ENCODE data around the gene ZNF579. TPM values are rescaled to one million over a fixed set of nuclear protein-coding genes. Genes with fewer than 3 reads are reported as not detected.

ZNF579 gene
- total and polyA plus RNA-seq, 2 of the 13 experiments (the other 11 are each of a cell fraction or from before 2014, with no cell fraction given), result 2.1 to 2.9 TPM

DNA sequence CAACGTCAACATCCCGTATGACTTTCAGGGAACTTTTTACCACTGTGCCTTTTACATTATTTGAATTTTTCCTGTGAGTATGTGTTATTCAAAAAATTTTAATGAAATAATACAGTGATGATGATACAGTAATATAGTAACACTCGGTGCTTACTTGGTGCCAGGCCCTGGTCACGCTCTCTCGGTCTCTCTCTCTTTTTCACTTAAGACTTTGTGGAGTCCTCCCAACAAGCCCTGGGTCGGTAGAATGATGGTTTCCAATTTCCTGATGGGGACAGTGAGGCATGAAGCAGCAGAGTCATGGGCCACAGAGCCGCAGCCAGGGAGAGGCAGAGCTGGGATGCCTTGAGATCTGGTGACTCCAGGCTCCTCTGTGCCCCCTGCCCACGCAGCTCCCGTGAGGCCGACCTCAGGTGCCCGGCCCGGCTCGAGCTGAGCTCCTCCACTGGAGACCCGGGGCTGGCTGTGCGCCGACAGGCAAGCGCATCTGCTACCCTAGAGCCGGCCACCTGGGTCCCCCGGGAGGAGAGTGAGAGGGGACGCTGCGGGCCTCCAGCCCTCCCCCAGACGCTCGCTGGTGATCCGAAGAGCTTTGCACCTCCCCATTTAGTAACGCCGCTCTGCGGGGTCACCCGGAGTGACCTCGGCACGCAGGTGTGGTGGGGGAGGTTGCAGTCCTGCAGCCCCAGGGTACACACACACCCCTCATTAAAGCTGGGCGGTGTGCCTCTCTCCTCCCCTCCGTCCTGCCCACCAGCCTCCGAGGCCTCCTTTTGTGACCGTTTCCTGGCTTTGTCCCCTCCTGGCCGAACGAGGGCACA lies 30.9 kb downstream of the ZNF579 start (continued):
- no peak for TF ChIP-seq HOXA7 (CRISPR knock-in tag; IDR thresholded peaks at IDR 0.05)
- no peak for TF ChIP-seq ZNF17 (CRISPR knock-in tag; IDR thresholded peaks at IDR 0.05)
- no peak for TF ChIP-seq MXD1 (CRISPR knock-in tag; IDR thresholded peaks at IDR 0.05)
- TF ChIP-seq, protein P1, sequence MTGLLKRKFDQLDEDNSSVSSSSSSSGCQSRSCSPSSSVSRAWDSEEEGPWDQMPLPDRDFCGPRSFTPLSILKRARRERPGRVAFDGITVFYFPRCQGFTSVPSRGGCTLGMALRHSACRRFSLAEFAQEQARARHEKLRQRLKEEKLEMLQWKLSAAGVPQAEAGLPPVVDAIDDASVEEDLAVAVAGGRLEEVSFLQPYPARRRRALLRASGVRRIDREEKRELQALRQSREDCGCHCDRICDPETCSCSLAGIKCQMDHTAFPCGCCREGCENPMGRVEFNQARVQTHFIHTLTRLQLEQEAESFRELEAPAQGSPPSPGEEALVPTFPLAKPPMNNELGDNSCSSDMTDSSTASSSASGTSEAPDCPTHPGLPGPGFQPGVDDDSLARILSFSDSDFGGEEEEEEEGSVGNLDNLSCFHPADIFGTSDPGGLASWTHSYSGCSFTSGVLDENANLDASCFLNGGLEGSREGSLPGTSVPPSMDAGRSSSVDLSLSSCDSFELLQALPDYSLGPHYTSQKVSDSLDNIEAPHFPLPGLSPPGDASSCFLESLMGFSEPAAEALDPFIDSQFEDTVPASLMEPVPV (CRISPR knock-in tag; IDR thresholded peaks at IDR 0.05), result no peak
- TF ChIP-seq, protein P2, sequence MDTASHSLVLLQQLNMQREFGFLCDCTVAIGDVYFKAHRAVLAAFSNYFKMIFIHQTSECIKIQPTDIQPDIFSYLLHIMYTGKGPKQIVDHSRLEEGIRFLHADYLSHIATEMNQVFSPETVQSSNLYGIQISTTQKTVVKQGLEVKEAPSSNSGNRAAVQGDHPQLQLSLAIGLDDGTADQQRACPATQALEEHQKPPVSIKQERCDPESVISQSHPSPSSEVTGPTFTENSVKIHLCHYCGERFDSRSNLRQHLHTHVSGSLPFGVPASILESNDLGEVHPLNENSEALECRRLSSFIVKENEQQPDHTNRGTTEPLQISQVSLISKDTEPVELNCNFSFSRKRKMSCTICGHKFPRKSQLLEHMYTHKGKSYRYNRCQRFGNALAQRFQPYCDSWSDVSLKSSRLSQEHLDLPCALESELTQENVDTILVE (CRISPR knock-in tag; IDR thresholded peaks at IDR 0.05), result no peak
- TF ChIP-seq ZNF713 (CRISPR knock-in tag; IDR thresholded peaks at IDR 0.05), result no peak
- peak; percentile 17; the same call in 1 of the 2 replicates for TF ChIP-seq ZNF614 (CRISPR knock-in tag; IDR thresholded peaks at IDR 0.05; ENCODE audit: borderline replicate concordance)
- no peak for TF ChIP-seq SMAD9 (CRISPR knock-in tag; IDR thresholded peaks at IDR 0.05)
- no peak for TF ChIP-seq ZNF18 (CRISPR knock-in tag; IDR thresholded peaks at IDR 0.05; ENCODE audit: insufficient replicate concordance)
- TF ChIP-seq, protein P3, sequence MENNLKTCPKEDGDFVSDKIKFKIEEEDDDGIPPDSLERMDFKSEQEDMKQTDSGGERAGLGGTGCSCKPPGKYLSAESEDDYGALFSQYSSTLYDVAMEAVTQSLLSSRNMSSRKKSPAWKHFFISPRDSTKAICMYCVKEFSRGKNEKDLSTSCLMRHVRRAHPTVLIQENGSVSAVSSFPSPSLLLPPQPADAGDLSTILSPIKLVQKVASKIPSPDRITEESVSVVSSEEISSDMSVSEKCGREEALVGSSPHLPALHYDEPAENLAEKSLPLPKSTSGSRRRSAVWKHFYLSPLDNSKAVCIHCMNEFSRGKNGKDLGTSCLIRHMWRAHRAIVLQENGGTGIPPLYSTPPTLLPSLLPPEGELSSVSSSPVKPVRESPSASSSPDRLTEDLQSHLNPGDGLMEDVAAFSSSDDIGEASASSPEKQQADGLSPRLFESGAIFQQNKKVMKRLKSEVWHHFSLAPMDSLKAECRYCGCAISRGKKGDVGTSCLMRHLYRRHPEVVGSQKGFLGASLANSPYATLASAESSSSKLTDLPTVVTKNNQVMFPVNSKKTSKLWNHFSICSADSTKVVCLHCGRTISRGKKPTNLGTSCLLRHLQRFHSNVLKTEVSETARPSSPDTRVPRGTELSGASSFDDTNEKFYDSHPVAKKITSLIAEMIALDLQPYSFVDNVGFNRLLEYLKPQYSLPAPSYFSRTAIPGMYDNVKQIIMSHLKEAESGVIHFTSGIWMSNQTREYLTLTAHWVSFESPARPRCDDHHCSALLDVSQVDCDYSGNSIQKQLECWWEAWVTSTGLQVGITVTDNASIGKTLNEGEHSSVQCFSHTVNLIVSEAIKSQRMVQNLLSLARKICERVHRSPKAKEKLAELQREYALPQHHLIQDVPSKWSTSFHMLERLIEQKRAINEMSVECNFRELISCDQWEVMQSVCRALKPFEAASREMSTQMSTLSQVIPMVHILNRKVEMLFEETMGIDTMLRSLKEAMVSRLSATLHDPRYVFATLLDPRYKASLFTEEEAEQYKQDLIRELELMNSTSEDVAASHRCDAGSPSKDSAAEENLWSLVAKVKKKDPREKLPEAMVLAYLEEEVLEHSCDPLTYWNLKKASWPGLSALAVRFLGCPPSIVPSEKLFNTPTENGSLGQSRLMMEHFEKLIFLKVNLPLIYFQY (CRISPR knock-in tag; IDR thresholded peaks at IDR 0.05; ENCODE audit: borderline replicate concordance), result no peak
- TF ChIP-seq DZIP1 (CRISPR knock-in tag; IDR thresholded peaks at IDR 0.05), result no peak
- peak; percentile 49; the same call in 1 of the 2 replicates for TF ChIP-seq ZSCAN22 (CRISPR knock-in tag; IDR thresholded peaks at IDR 0.05)
- TF ChIP-seq ZMYM3 (CRISPR knock-in tag; IDR thresholded peaks at IDR 0.05), result peak; percentile 36; the same call in 1 of the 2 replicates
- TF ChIP-seq NR1H2 (CRISPR knock-in tag; IDR thresholded peaks at IDR 0.05; ENCODE audit: borderline replicate concordance, low read depth), result no peak
- TF ChIP-seq NFYB (CRISPR knock-in tag; IDR thresholded peaks at IDR 0.05), result no peak
